Retinal pigment epithelial cell (primary cell): ENCODE results near the gene FASN.
A peak's percentile ranks its signal among the peaks of the same experiment; 100 is the strongest.

Experiments
- DNase-seq: peaks from one replicate; pipeline ENCODE4 v3.0.0-alpha.2; 2010; ENCODE audit warnings: low read depth
- H3K4me3 ChIP-seq: 2 replicates; pipeline ENCODE4 v1.5.1; 2011; ENCODE audit warnings: mild to moderate bottlenecking, low read length, control low read depth, moderate library complexity
- CTCF ChIP-seq: conservative IDR thresholded peaks from 2 replicates; pipeline ENCODE4 v1.5.1; 2011; ENCODE audit warnings: low read depth, low read length, control low read depth, inconsistent platforms

FASN gene

DNA sequence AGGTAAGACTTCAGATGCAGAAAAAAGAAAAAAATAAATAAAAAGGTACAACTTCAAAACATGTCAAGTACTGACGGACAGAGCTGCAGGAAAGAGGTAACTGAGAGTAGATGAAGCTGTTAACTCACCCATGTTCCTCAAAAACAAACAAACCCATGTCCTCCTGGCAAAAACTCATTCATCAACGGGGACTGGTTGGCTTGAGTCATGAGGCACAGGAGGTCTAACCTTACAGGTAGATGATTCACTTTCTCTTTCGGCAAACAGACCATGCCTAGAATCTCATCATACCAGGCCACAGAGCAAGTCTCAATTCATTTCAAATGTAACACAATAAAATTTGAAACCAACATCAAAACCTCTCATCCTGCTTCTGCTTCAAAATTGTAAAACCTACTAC is 12.3 kb upstream of the FASN start:
- TF ChIP-seq CTCF, result no peak
- H3K4me3 ChIP-seq, result no peak overlapping the region
- DNase-seq, result no peak

DNA sequence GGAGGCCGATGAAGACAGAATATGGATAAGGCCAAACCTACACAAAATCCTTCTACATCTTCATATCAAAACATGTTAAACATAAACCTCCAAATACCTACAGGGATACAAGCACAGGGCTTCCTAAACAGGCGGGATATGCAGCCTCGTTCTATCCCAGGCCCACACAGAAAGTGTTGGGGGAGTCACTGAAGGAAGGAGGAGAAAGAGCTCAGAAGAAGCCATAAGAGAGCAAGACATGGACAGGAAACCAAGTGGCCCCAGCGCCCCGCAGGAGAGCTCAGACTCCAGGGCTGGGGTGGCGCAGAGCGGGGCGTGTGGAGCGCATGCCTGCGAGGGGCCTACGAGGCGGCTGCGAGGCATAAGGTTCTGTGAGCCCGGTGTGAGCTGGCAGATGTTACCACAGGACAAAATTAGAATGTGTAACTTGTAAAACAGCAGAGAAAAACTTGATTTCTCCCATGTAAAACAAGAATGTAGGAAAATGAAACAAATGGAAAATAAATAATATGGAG is 11.0 kb upstream of the FASN start:
- DNase-seq, result no peak
- H3K4me3 ChIP-seq, result no peak overlapping the region
- no peak for TF ChIP-seq CTCF

- no peak overlapping the region for H3K4me3 ChIP-seq
- DNase-seq, result no peak
- TF ChIP-seq CTCF, result no peak
Measured at GRCh38 chr17:82108496-82108945, 10.5 kb upstream of the FASN start.

DNA sequence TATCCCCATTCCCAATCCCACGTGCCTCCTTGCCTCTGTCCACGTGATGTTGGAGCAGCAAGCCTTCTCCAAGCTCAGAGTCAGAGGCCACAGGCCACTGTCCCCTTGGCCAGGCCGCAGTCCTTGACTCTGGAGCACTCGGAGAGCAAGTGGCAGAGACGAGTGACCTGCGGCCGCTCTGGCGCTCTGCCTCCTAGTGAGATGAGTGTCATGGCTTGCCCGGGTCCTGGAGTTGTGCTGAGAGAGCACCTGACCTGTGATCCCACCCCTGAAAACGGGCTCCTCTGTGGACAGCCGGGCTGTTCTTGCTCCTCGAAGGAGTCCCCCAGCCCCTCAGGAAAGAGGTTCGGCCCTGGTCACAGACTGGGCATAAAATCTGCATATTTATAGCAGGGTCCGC is 10.0 kb upstream of the FASN start:
- no peak overlapping the region for H3K4me3 ChIP-seq
- no peak for DNase-seq
- no peak for TF ChIP-seq CTCF

- H3K4me3 ChIP-seq, result no peak overlapping the region
- peak; percentile 43 for TF ChIP-seq CTCF
- no peak for DNase-seq
Measured at GRCh38 chr17:82107341-82107860, 9.4 kb upstream of the FASN start.

GRCh38 chr17:82106688-82107305 is 8.8 kb upstream of the FASN start:
- no peak overlapping the region for H3K4me3 ChIP-seq

More at GRCh38 chr17:82106688-82107305, 8.8 kb upstream of the FASN start:
- DNase-seq, result no peak
- TF ChIP-seq CTCF, result no peak
